HepG2 (cell line): ENCODE measurements around the gene OSBPL5. TPM values are rescaled to one million over a fixed set of nuclear protein-coding genes. Genes with fewer than 3 reads are reported as not detected.

ENCODE experiments used
- ATAC-seq: fragments of 200-7000 bp; cut with Tn5 transposase; 3 replicates; pipeline ENCODE4 v1.9.1; 2020; ENCODE audit warnings: mild to moderate bottlenecking, moderate library complexity
- BruUV-seq: library from RNA; stranded (reverse); fragments of 400-500 nt; replicated peaks from 2 replicates; lab custom pipeline; 2021; lab: Mats Ljungman, UMichigan
- CTCF ChIA-PET: fragments of 300-600 bp; formaldehyde crosslinking; extraction: SDS; loops from one replicate; lab custom pipeline; 2021; ENCODE audit warnings: low total read pairs, inconsistent platforms, low intra/inter-chr PET ratio; lab: Yijun Ruan, JAX
- POLR2A ChIA-PET: fragments of 350-600 bp; sonication (Branson Sonifier 250); formaldehyde crosslinking; loops from one replicate; lab custom pipeline; 2020; ENCODE audit warnings: antibody characterized with exemption, inconsistent platforms; lab: Yijun Ruan, JAX
- DNase-seq: peaks from one replicate; pipeline ENCODE4 v3.0.0-alpha.2; 2015; ENCODE audit warnings: low spot score
- FAIRE-seq: peaks from 3 replicates; lab custom pipeline; 2011; peaks lifted over from hg19 to GRCh38; lab: Jason Lieb, UNC
- H2AFZ ChIP-seq: one replicate; pipeline ENCODE4 v1.6.1; 2011; ENCODE audit warnings: low read length, inconsistent platforms
- H3K27ac ChIP-seq: fragments of 300-600 bp; 3 replicates; pipeline ENCODE4 v1.8.0; 2011; ENCODE audit warnings: mixed run types, mild to moderate bottlenecking, mixed read lengths, low read length, inconsistent platforms; ENCODE audit not compliant: insufficient read depth; ENCODE audit errors: extremely low read length
- H3K27me3 ChIP-seq, 2 experiments: fragments of 200-600 bp in 1 of 2; 2 replicates in 1 of 2; 3 replicates in 1 of 2; pipeline versions ENCODE4 v1.6.0 to v1.8.0; 2011; ENCODE audit warnings: low read length in 2 of 2, mild to moderate bottlenecking in 2 of 2, moderate library complexity in 2 of 2, inconsistent platforms in 1 of 2; ENCODE audit not compliant: insufficient read depth in 2 of 2, control insufficient read depth in 1 of 2
- H3K36me3 ChIP-seq, 2 experiments: fragments of 200-600 bp in 1 of 2; replicated peaks in 1 of 2; 2 replicates in 1 of 2; 3 replicates in 1 of 2; pipeline versions ENCODE4 v1.5.1 to v1.8.0; 2011; ENCODE audit warnings: low read length in 2 of 2, inconsistent platforms in 1 of 2; ENCODE audit not compliant: insufficient read depth in 2 of 2, control insufficient read depth in 1 of 2
- H3K4me1 ChIP-seq: 2 replicates; pipeline ENCODE4 v1.5.1; 2012; ENCODE audit warnings: low read length, inconsistent platforms; ENCODE audit not compliant: insufficient read depth
- H3K4me2 ChIP-seq: 2 replicates; pipeline ENCODE4 v1.6.0; 2011; ENCODE audit warnings: low read depth, low read length, inconsistent platforms
- H3K4me3 ChIP-seq, 3 experiments: fragments of 200-600 bp in 1 of 3; sonication (generic), shearing (Covaris generic) in 1 of 3; replicated peaks in 1 of 3; 2 replicates each; pipeline ENCODE4 v1.5.1; 2011 to 2016; ENCODE audit warnings: low read length in 3 of 3, inconsistent platforms in 2 of 3, low read depth in 2 of 3, mild to moderate bottlenecking in 2 of 3, control low read depth in 1 of 3, mixed read lengths in 1 of 3; ENCODE audit not compliant: insufficient read depth in 1 of 3
- H3K79me2 ChIP-seq: one replicate; pipeline ENCODE4 v1.6.1; 2011; ENCODE audit warnings: low read length, inconsistent platforms; ENCODE audit not compliant: insufficient read depth
- H3K9ac ChIP-seq: 2 replicates; pipeline ENCODE4 v1.6.0; 2011; ENCODE audit warnings: mild to moderate bottlenecking, low read depth, low read length, inconsistent platforms; ENCODE audit not compliant: insufficient read depth
- H3K9me3 ChIP-seq: 2 replicates; pipeline ENCODE4 v1.5.1; 2012; ENCODE audit warnings: mild to moderate bottlenecking, low read length
- H4K20me1 ChIP-seq: 2 replicates; pipeline ENCODE4 v1.6.0; 2011; ENCODE audit warnings: inconsistent platforms, mild to moderate bottlenecking, low read length, moderate library complexity; ENCODE audit not compliant: insufficient read depth
- CTCF ChIP-seq: sonication (generic); formaldehyde crosslinking; IDR thresholded peaks from 2 replicates; pipeline ENCODE4 v1.5.0; 2020; ENCODE audit warnings: mild to moderate bottlenecking, missing genetic modification reagents, moderate library complexity
- FIP1L1 ChIP-seq: fragments of 200-400 bp; formaldehyde crosslinking; IDR thresholded peaks from 2 replicates; pipeline ENCODE4 v1.6.1; 2018; ENCODE audit warnings: low read depth, mild to moderate bottlenecking, low read length, moderate library complexity, borderline replicate concordance; ENCODE audit not compliant: insufficient read depth
- FOXA1 ChIP-seq, 2 experiments: fragments of 450-650 bp in 1 of 2; sonication (generic) in 1 of 2; formaldehyde crosslinking in 1 of 2; IDR thresholded peaks; 2 replicates each; pipeline versions ENCODE4 v1.4.0 to v1.6.1; 2016 to 2020; ENCODE audit warnings: missing genetic modification reagents in 1 of 2
- ISX ChIP-seq: sonication (generic); formaldehyde crosslinking; conservative IDR thresholded peaks from 2 replicates; pipeline ENCODE4 v1.5.0; 2020; ENCODE audit warnings: missing genetic modification reagents
- KDM5A ChIP-seq: fragments of 200-600 bp; sonication (generic); IDR thresholded peaks from 2 replicates; pipeline ENCODE4 v1.7.0; 2018; ENCODE audit warnings: antibody characterized with exemption, mild to moderate bottlenecking, low read length, borderline replicate concordance
- MIER3 ChIP-seq: IDR thresholded peaks from 2 replicates; pipeline ENCODE4 v1.6.1; 2016; ENCODE audit warnings: missing compliant biosample characterization, borderline replicate concordance
- NCOA2 ChIP-seq: sonication (generic); formaldehyde crosslinking; IDR thresholded peaks from 2 replicates; pipeline ENCODE4 v1.8.0; 2022; ENCODE audit warnings: inconsistent platforms
- RFXAP ChIP-seq: sonication (generic); formaldehyde crosslinking; IDR thresholded peaks from 2 replicates; pipeline ENCODE4 v1.4.0; 2020; ENCODE audit warnings: missing genetic modification reagents, borderline replicate concordance
- SETDB1 ChIP-seq: sonication (generic); formaldehyde crosslinking; IDR thresholded peaks from 2 replicates; pipeline ENCODE4 v1.5.1; 2020; ENCODE audit warnings: missing genetic modification reagents, mild to moderate bottlenecking, borderline replicate concordance
- SIX4 ChIP-seq: sonication (generic); formaldehyde crosslinking; IDR thresholded peaks from 2 replicates; pipeline ENCODE4 v1.4.0; 2020; ENCODE audit warnings: missing genetic modification reagents
- TIGD3 ChIP-seq: sonication (generic); formaldehyde crosslinking; IDR thresholded peaks from 2 replicates; pipeline ENCODE4 v1.5.1; 2020; ENCODE audit warnings: mild to moderate bottlenecking, missing genetic modification reagents, borderline replicate concordance
- ZNF225 ChIP-seq: sonication (generic); formaldehyde crosslinking; IDR thresholded peaks from 2 replicates; pipeline ENCODE4 v1.4.0; 2020; ENCODE audit warnings: mild to moderate bottlenecking, missing genetic modification reagents
- ZNF232 ChIP-seq: sonication (generic); formaldehyde crosslinking; IDR thresholded peaks from 2 replicates; pipeline ENCODE4 v1.4.0; 2020; ENCODE audit warnings: missing genetic modification reagents, borderline replicate concordance
- ZNF264 ChIP-seq: sonication (generic); formaldehyde crosslinking; IDR thresholded peaks from 2 replicates; pipeline ENCODE4 v1.4.0; 2020; ENCODE audit warnings: missing genetic modification reagents
- ZNF292 ChIP-seq: sonication (generic); formaldehyde crosslinking; IDR thresholded peaks from 2 replicates; pipeline ENCODE4 v1.8.1; 2022; ENCODE audit warnings: mild to moderate bottlenecking, low read depth, missing genetic modification reagents, borderline replicate concordance
- ZNF296 ChIP-seq: sonication (generic); formaldehyde crosslinking; conservative IDR thresholded peaks from 2 replicates; pipeline ENCODE4 v1.5.0; 2020; ENCODE audit warnings: mild to moderate bottlenecking, missing genetic modification reagents
- ZNF7 ChIP-seq: IDR thresholded peaks from 2 replicates; pipeline ENCODE4 v1.6.1; 2016; ENCODE audit warnings: missing biosample characterization, missing genetic modification reagents
- ZNF720 ChIP-seq: sonication (generic); formaldehyde crosslinking; IDR thresholded peaks from 2 replicates; pipeline ENCODE4 v1.4.0; 2020; ENCODE audit warnings: missing genetic modification reagents
- ZNF770 ChIP-seq: sonication (generic); formaldehyde crosslinking; IDR thresholded peaks from 2 replicates; pipeline ENCODE4 v1.5.0; 2020; ENCODE audit warnings: mild to moderate bottlenecking, missing genetic modification reagents
- ZNF776 ChIP-seq: sonication (generic); formaldehyde crosslinking; IDR thresholded peaks from 2 replicates; pipeline ENCODE4 v1.4.0; 2020; ENCODE audit warnings: mild to moderate bottlenecking, missing genetic modification reagents
- WGBS: methylation state at CpG from one replicate; pipeline ENCODE4 v1.1.6; 2017; ENCODE audit warnings: low lambda C conversion rate; 5-methylcytosine and 5-hydroxymethylcytosine counted together
- in situ Hi-C: cut with HindIII; loops from 2 replicates; pipeline ENCODE4 v1.10.0; 2017; ENCODE audit warnings: low pct_unique_long_range_greater_than_20kb; ENCODE audit not compliant: extremely low pct_ligation_motif_present
- intact Hi-C: fragments of 100-400 bp; cut with micrococcal nuclease; formaldehyde crosslinking; loops from one replicate; pipeline ENCODE4 v1.10.0; 2022; ENCODE audit not compliant: unreplicated experiment
- polyA plus RNA-seq, 8 experiments: library from polyadenylated mRNA; depleted of rRNA in 3 of 8; stranded (reverse) in 7 of 8; unstranded in 1 of 8; fragments of >200 nt; fragmentation: Illumina TruSeq in 4 of 8; extraction: Trizol in 4 of 8; gene quantifications; 2 replicates each; pipeline versions ENCODE4 v1.2.1 to v1.2.3, GENCODE V29; 2011 to 2016; ENCODE audit warnings: low read depth in 4 of 8, missing spikeins in 1 of 8, mixed read lengths in 1 of 8; ENCODE audit not compliant: insufficient read depth in 1 of 8
- total RNA-seq, 5 experiments: library from RNA; depleted of rRNA; stranded (reverse); fragments of >200 nt; fragmentation: Illumina TruSeq; extraction: Trizol; gene quantifications; 2 replicates each; pipeline ENCODE4 v1.2.3, GENCODE V29; 2016; ENCODE audit warnings: low read depth in 1 of 5

Gene OSBPL5
- total and polyA plus RNA-seq, 2 of the 13 experiments (the other 11 are each of a cell fraction or from before 2014, with no cell fraction given) = not detected

GRCh38 chr11:3126901-3127691 lies 38.0 kb downstream of the OSBPL5 start:
- Histone ChIP-seq H3K27me3 (peaks cover 17 to 68% of the 10 kb centered on the region in 2 experiments), H3K79me2 (no peaks in the 10 kb centered on the region), H3K4me2 (no peak overlapping the region), H3K9ac (no peak overlapping the region), H3K27ac (no peak overlapping the region), H3K4me3 (no peak overlapping the region), H3K9me3 (no peaks in the 10 kb centered on the region), H3K36me3 (no peaks in the 10 kb centered on the region), H3K4me1 (no peaks in the 10 kb centered on the region), H4K20me1 (no peaks in the 10 kb centered on the region), H2AFZ (no peak overlapping the region)
- no TSS peak for BruUV-seq
- CTCF ChIA-PET = no interaction called here
- intact Hi-C loops (no loop called here), in situ Hi-C loops (no loop called here)
- DNase-seq (no peak), ATAC-seq (no peak), FAIRE-seq (no peak)
- no CpG with 5 or more reads among the region's 24 CpGs for WGBS
- TF ChIP-seq ZNF7 (no peak), ZNF770 (CRISPR knock-in tag) (no peak), FOXA1 (IDR thresholded peaks at IDR 0.05) (no peak), FOXA1 (CRISPR knock-in tag; IDR thresholded peaks at IDR 0.05) (no peak), FIP1L1 (no peak), ISX (no peak), ZNF720 (CRISPR knock-in tag) (no peak), TIGD3 (CRISPR knock-in tag) (no peak), MIER3 (CRISPR knock-in tag) (no peak), NCOA2 (CRISPR knock-in tag) (no peak), RFXAP (CRISPR knock-in tag) (no peak), ZNF292 (CRISPR knock-in tag) (no peak), ZNF225 (CRISPR knock-in tag) (no peak), KDM5A (no peak), ZNF296 (CRISPR knock-in tag) (no peak), ZNF232 (CRISPR knock-in tag) (no peak), ZNF264 (no peak), ZNF776 (CRISPR knock-in tag) (no peak), CTCF (CRISPR knock-in tag) (no peak), SETDB1 (no peak), SIX4 (CRISPR knock-in tag) (no peak)
- POLR2A ChIA-PET = no interaction called here
